DMS153 treated with DMSO at 0.1 percent for 48 hours (cell line): Measurements from ENCODE around the gene CADPS.

Experiments
- DNase-seq: peaks from one replicate; lab custom pipeline; 2025; ENCODE audit not compliant: unreplicated experiment; lab: John Stamatoyannopoulos, UW

CADPS gene

GRCh38 chr3:62453448-62453847 lies 421.8 kb downstream of the CADPS start:
- no peak for DNase-seq

GRCh38 chr3:62451211-62451887 lies 423.9 kb downstream of the CADPS start:
- DNase-seq = no peak

DNA sequence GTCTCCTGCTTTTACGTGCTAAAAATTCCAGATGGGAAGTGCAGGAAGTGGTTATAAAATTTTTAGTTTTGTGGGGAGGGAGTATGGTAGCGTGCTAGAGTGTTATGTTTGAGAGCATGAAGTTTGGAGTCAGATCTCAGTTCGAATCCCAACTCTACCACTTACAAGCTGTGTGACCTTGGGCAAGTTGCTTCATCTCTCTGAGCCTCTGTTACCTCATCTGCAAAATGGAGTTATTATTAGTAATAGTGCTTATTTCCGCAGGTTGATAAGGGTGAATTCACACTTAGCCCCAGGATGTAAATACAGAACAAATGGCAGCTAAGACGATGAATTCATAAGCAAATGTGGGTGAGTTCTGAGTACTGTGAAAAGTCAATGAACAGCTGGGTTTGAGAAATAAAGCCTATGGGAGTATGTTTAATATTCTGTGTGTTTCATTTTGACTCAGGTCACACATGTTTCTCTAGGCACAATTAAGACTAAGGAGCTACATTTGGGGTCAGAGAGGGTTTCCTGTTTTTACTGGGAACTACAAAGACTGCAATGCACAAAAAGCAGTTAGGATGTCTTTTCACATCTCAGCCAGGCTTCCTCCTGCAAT lies 428.8 kb downstream of the CADPS start:
- no peak for DNase-seq

DNA sequence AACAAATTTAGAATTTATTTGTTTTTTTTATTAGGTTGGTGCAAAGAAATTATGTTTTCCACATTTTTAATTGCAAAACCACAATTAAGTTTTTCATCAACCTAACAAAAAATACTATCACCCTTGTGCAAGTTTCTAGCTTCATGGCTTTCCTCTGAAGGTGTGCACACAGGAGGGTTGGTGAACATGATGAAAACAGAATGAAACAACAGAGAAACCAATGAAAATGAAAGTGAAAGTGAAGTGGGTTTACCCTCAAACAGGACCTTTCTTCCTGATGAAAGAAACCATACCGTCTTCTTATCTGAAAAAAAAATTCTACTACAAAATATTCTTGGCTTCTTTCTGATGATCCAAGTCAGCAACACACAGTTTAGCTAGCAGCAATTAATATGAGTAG lies 429.9 kb downstream of the CADPS start:
- DNase-seq = no peak

DNA sequence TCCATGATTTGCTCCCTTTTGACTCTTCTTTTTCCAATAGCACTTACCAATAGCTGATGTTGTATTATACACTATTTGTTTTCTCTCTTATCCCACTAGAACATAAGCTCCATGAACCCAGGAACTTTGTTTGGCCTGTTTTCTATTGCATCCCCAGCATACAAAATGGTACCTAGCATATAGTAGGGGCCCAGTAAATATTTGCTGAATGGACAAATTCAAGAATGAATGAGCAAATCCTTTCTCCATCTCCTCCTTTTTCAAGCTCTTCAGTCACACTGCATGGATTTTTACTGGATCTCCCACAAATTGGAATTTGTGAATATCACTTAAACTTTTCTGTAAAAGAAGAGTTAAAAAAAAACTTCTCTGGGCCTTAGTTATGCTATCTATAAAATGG lies 435.2 kb downstream of the CADPS start:
- DNase-seq = no peak

DNA sequence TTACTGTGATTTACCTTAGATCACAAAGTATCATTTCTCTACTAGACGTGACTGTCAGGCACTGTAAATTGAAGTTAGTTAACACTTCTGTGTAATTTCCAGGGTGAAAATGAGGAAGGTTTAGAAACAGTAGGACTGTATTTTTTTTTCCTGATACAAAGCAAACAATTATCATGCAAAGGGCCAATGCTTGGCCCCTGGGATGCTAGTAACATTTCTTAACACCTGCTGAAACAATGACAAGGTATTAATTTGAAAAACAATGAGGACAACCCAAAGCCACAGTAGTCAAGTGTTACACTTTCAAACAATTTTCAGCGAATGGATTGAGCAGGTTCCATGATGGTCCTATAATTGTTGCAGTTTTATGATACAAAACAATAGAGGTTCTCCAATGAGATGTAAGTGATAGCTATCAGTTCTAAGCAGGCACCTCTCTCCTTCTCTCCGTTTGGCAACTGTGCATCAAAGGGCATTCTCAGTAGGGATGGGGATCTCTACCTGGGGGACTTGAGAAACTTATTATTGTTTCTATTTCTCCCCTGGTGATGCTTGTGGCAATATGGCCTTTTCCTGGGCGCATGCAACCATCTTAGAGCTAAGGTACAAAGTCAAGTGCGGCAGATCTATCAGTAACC lies 435.9 kb downstream of the CADPS start:
- no peak for DNase-seq

DNA sequence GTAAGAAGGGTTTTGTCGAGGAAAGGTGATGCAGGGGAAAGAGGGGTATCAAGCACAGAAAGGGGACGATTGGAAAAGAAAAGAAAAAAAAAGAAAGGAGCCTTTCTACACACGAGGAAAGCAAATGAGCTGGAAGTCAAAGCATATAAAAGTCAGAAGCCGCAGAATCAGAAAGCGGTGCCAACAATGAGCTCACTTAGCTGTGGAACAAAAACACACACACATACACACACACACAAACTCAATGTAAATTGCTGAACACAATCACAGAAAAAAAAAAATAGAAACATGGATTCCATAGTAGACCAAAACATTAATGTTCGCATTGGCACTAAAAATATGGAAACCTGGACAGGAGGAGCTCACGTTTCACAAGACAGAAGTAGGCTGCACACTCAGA lies 438.4 kb downstream of the CADPS start:
- no peak for DNase-seq

DNA sequence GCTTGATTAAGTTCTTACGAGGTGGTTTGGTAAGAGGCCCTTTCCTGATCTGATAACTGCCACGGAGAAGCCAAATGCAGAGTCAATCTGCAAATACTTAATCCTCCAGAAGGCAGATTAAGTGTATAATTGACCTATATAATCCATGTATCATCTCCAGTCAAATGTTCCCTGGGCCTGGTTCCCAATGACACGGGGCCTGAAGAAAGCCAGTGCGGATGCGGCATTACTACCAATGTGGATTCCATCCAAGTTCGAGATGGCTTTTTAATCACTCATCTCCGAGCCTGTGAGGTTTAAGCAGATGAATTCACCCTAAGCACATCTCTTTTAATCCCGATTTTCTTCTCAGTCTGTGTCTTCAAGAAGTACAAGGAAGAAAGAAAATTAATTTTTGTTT lies 441.8 kb downstream of the CADPS start:
- no peak for DNase-seq

GRCh38 chr3:62421207-62421606 lies 454.0 kb downstream of the CADPS start:
- DNase-seq = no peak

GRCh38 chr3:62416144-62416543 lies 459.1 kb downstream of the CADPS start:
- no peak for DNase-seq

DNA sequence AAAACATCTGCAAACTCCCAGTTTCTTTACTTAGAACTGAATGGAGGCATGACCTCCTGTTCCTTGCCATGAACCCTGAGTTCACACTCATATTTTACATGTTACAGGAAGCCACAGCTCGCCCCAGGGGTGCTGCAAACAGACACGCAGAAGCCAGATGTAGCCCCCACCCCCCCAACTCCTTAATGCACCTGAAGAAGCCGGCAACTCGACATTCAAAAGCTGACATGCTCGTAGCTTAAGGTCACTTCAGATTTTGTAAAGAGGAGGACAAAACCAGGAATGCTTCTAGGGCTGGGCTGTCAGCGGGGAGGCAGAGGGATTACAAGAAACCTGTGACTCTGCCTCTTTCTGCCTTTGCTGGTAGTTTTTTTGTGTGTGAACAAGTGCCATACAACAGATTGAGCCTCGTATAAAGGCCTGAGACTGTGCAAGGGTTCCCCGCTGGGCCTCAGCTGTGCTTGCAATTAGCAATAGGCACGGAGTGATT lies 459.9 kb downstream of the CADPS start:
- DNase-seq = no peak

DNA sequence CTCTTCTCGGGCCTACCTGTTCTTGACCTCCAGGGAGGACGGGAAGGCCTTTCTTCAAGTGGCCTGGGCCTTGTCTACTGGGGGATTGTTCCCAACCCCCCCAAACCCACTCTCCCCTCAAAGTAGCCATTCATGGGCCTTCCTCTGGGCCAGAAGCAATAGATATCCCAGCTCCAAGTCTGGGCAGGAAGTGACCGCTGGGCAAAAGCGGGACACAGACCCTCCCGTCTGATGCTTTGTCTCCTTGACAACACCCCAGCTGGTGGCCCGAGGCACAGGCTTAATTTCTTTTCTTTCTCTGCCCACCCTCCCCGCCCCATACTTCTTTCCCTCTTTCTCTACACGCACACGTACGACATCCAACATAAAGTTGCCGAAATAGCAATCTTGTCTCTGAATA lies 460.4 kb downstream of the CADPS start:
- no peak for DNase-seq

- no peak for DNase-seq
These were observed 461.5 kb downstream of the CADPS start for GRCh38 chr3:62413687-62414086.

DNA sequence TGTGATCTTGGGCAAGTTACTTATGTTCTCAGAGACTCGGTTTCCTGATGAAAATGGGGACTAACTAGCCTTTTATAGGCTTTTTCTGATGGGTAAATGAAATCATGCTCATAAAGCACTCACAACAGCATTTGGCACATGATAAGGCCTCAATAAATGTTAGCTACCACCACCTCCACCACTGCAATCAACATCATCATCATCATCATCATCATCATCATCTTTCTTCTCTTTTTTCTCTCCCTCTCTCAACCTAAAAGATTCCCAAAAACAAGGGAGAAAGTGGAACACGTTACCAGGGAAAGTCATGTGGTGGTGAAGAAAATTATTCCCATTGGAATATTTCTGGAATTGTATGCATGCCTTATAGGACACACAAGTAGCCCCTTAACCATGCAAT lies 468.3 kb downstream of the CADPS start:
- no peak for DNase-seq

- no peak for DNase-seq
These were observed 469.6 kb downstream of the CADPS start for GRCh38 chr3:62405566-62405965.

- DNase-seq = no peak
These were observed 470.1 kb downstream of the CADPS start for GRCh38 chr3:62405135-62405534.

- DNase-seq = no peak
These were observed 470.9 kb downstream of the CADPS start for GRCh38 chr3:62404321-62404720.

DNA sequence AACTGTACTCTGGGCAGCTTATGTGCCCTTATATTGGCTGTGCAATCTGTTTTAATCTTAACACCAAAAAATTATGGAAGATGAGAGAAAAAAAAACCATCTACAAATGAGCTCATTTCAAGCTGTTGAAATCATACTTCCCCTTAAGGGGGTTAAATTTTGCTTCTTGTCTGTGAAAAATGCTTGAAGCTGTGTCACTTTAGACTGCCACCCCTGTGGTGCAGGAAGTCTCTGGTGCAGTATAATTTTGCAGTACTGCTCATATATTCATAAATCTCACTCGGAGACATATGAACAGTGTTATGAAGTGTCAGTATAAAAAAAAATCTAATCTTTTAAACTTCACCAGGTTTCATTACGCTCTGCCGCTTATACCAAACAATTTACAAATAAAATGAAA lies 471.5 kb downstream of the CADPS start:
- no peak for DNase-seq

GRCh38 chr3:62392626-62393292 lies 482.5 kb downstream of the CADPS start:
- DNase-seq = no peak

DNA sequence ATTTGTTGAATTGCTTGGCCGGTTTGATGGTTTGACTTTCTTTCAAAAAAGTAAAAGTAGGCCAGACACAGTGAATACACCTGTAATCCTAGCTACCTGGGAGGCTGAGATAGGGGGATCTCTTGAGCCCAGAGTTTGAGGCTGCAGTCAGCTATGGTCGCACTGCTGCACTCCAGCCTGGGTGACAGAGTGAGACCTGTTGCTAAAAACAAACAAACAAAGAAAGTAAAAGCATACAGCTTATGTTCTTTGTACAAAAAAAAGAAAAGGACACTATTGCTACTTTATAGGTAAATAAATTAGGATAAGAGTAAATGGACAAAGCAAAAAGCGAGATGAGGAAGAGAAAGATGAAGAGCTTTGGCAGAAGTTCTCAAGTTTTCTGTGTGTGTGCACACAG lies 488.0 kb downstream of the CADPS start:
- DNase-seq = no peak

GRCh38 chr3:62379321-62379798 lies 495.9 kb downstream of the CADPS start:
- DNase-seq = no peak

DNA sequence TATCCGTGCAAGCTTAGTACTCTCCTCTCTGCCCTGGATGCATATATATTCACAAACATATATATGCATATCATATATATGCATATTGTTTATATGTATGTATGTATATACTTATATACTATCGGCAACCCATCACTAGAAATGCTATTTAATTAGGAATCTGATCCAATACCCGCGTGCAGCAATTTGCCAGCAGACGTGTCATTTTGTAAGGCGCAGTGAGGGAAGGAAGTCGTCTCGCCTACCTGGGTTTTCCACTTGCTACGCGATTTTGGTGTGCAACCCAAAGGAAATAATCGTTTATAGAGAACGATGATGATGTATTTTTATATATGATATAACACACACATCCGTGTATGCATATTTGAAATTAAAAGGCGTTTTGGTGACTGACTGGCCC lies 496.3 kb downstream of the CADPS start:
- DNase-seq = no peak
